CD8-positive, alpha-beta memory T cell (primary cell): Measurements from ENCODE around the gene DCTN5. TPM values are rescaled to one million over a fixed set of nuclear protein-coding genes. Genes with fewer than 3 reads are reported as not detected.

ENCODE experiments used
- CTCF ChIA-PET: fragments of 350-600 bp; sonication (Branson Sonifier 250); formaldehyde crosslinking; loops from one replicate; lab custom pipeline; 2021; ENCODE audit warnings: antibody characterized with exemption; lab: Charles Lee
- POLR2A ChIA-PET: fragments of 350-600 bp; sonication (Branson Sonifier 250); formaldehyde crosslinking; loops from one replicate; lab custom pipeline; 2021; ENCODE audit warnings: antibody characterized with exemption; lab: Charles Lee
- DNase-seq, 5 donors: peaks; one replicate each; pipeline versions ENCODE4 v3.0.0 to v3.0.0-alpha.2; 2020 to 2022; ENCODE audit warnings: mixed read lengths in 1 of 5
- H3K27ac ChIP-seq: one replicate; pipeline ENCODE4 v1.7.0; 2013; ENCODE audit warnings: low read depth, mild to moderate bottlenecking, low read length, moderate library complexity
- H3K27me3 ChIP-seq: 2 replicates; pipeline ENCODE4 v1.7.0; 2013; ENCODE audit warnings: low read length, mild to moderate bottlenecking; ENCODE audit not compliant: insufficient read depth, poor library complexity, severe bottlenecking
- H3K36me3 ChIP-seq: 2 replicates; pipeline ENCODE4 v1.7.0; 2013; ENCODE audit warnings: mild to moderate bottlenecking, low read length, moderate library complexity; ENCODE audit not compliant: insufficient read depth
- H3K4me1 ChIP-seq: 2 replicates; pipeline ENCODE4 v1.7.0; 2013; ENCODE audit warnings: mild to moderate bottlenecking, low read length, moderate library complexity; ENCODE audit not compliant: insufficient read depth
- H3K4me3 ChIP-seq: 2 replicates; pipeline ENCODE4 v1.7.0; 2013; ENCODE audit warnings: mild to moderate bottlenecking, low read length
- H3K9me3 ChIP-seq: 2 replicates; pipeline ENCODE4 v1.7.0; 2013; ENCODE audit warnings: mild to moderate bottlenecking, low read length
- H3K27ac Mint-ChIP-seq, 8 donors: one replicate each; pipeline ENCODE4 v1.8.0; 2020 to 2021; ENCODE audit warnings: mixed read lengths in 8 of 8, mild to moderate bottlenecking in 6 of 8, inconsistent platforms in 3 of 8, moderate library complexity in 3 of 8
- H3K27me3 Mint-ChIP-seq, 2 donors: one replicate each; pipeline ENCODE4 v1.8.0; 2020 to 2021; ENCODE audit warnings: mixed read lengths in 2 of 2, mild to moderate bottlenecking in 1 of 2, moderate library complexity in 1 of 2
- H3K36me3 Mint-ChIP-seq, 3 donors: one replicate each; pipeline ENCODE4 v1.8.0; 2020 to 2021; ENCODE audit warnings: mixed read lengths in 3 of 3, inconsistent platforms in 1 of 3, mild to moderate bottlenecking in 1 of 3
- H3K4me1 Mint-ChIP-seq, 3 donors: one replicate each; pipeline ENCODE4 v1.8.0; 2020 to 2021; ENCODE audit warnings: mixed read lengths in 3 of 3, inconsistent platforms in 1 of 3, mild to moderate bottlenecking in 1 of 3
- H3K4me3 Mint-ChIP-seq, 7 donors: one replicate each; pipeline ENCODE4 v1.8.0; 2020 to 2021; ENCODE audit warnings: mixed read lengths in 7 of 7, mild to moderate bottlenecking in 6 of 7, moderate library complexity in 4 of 7, inconsistent platforms in 2 of 7
- H3K9me3 Mint-ChIP-seq, 5 donors: one replicate each; pipeline ENCODE4 v1.8.0; 2020 to 2022; ENCODE audit warnings: mixed read lengths in 5 of 5, mild to moderate bottlenecking in 3 of 5, moderate library complexity in 2 of 5, inconsistent platforms in 1 of 5
- polyA plus RNA-seq: library from polyadenylated mRNA; unstranded; fragments of 300-500 nt; fragmentation: Illumina TruSeq; gene quantifications from one replicate; pipeline ENCODE4 v1.2.3, GENCODE V29; 2021
- total RNA-seq, 2 experiments: library from RNA; stranded (reverse); gene quantifications; one replicate each; pipeline ENCODE4 v1.2.3, GENCODE V29; 2021

Gene DCTN5
- 100 to 1,000 TPM in 1 of 2 experiments, 10 to 100 TPM in 1; 99.1 to 104 TPM for total RNA-seq
- polyA plus RNA-seq = 65.1 TPM

DNA sequence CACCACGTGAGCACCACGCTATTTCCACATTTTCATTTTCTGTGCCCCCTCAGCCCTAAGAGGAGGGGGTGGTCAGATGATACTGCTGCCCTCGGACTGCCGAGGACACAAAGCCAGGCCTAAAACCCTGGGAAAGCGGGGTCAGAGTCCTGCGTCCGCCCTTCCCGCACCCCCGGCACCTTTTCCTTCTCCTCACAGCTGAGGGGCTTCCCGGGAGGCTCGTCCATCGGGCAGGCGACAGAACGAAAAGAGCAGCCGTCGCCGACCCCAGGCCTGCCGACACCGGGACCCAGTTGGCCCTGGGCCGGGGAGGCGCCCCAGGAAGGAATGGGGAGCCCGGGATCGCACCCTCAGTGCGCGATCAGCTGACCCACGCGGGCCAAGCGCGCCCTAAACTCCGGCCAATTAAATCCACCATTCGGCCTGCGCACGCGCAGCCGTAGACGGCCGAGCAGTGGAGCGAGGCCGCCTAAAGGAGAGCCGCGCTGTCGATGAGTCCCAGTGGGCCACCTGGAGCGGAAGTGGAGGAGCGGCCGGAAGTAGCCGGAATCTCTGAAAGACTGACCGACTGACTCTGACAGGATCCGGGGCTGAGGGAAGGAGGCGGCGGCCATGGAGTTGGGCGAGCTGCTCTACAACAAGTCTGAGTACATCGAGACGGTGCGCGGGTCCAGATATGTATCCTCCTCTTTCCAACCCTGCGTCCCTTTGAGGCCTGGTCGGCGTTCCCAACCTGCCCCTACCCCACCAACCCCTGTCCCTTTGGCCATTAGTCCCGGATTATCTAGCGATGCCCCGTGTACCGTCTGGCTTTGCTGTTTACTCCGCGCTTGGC lies at the start of gene DCTN5, which contains the start of gene PALB2:
TSS of gene DCTN5 (plus strand) at position 536 of the 835 bp plus-strand sequence. CDS start at position 613, 77 bp downstream.
TSS of gene PALB2 (minus strand) at position 380 of the 835 bp plus-strand sequence. CDS start at position 227, 153 bp downstream.
- peak within 1 kb of the TSS; percentile 98 to 100 (median 99) for H3K4me3 Mint-ChIP-seq
- peak within 1 kb of the TSS; percentile 98 to 99 (median 98) for H3K27ac Mint-ChIP-seq
- no peaks in the 10 kb centered on the region for H3K9me3 ChIP-seq
- ChIA-PET POLR2A (interaction anchor here (0.6 kb wide), 1 partner anchor 150 kb away, joined by 3 read pairs; no protein-coding TSS in a partner anchor), CTCF (interaction anchor here (0.6 to 1.9 kb wide), 3 partner anchors 44 to 84 kb away, joined by 3 to 7 read pairs (median 4); partner anchors contain the start of genes EARS2 and UBFD1)
- peak within 1 kb of the TSS; percentile 99 for H3K4me3 ChIP-seq
- H3K4me1 Mint-ChIP-seq = peaks cover 36 to 51% (median 48%) of the 10 kb centered on the region in 3 donors
- H3K4me1 ChIP-seq = peaks cover 19% of the 10 kb centered on the region
- H3K36me3 ChIP-seq = peaks cover 7% of the 10 kb centered on the region
- no peaks in the 10 kb centered on the region for H3K9me3 Mint-ChIP-seq
- H3K27me3 Mint-ChIP-seq = no peaks in the 10 kb centered on the region
- peak within 1 kb of the TSS; percentile 90 for H3K27ac ChIP-seq
- no peaks in the 10 kb centered on the region for H3K27me3 ChIP-seq
- DNase-seq = peak; percentile 77 to 90 (median 80)
- peaks cover 7 to 43% (median 17%) of the 10 kb centered on the region in 3 donors for H3K36me3 Mint-ChIP-seq

- H3K36me3 ChIP-seq = peaks cover 15% of the 10 kb centered on the region
- no peak overlapping the region for H3K4me3 ChIP-seq
- POLR2A ChIA-PET = no interaction called here
- H3K9me3 ChIP-seq = no peaks in the 10 kb centered on the region
- H3K4me1 ChIP-seq = peaks cover 13% of the 10 kb centered on the region
- Mint-ChIP-seq H3K27me3 (no peaks in the 10 kb centered on the region), H3K9me3 (no peaks in the 10 kb centered on the region), H3K4me3 (peak overlapping the region in 3 of 7 donors; percentile 20 to 51 (median 34)), H3K4me1 (peaks cover 25 to 53% (median 34%) of the 10 kb centered on the region in 3 donors), H3K36me3 (peaks cover 6 to 42% (median 9%) of the 10 kb centered on the region in 3 donors), H3K27ac (no peak overlapping the region)
- DNase-seq = no peak
- CTCF ChIA-PET = no interaction called here
- no peak overlapping the region for H3K27ac ChIP-seq
- no peaks in the 10 kb centered on the region for H3K27me3 ChIP-seq
These were observed 47.1 kb upstream of the DCTN5 start for GRCh38 chr16:23594186-23594585.

DNA sequence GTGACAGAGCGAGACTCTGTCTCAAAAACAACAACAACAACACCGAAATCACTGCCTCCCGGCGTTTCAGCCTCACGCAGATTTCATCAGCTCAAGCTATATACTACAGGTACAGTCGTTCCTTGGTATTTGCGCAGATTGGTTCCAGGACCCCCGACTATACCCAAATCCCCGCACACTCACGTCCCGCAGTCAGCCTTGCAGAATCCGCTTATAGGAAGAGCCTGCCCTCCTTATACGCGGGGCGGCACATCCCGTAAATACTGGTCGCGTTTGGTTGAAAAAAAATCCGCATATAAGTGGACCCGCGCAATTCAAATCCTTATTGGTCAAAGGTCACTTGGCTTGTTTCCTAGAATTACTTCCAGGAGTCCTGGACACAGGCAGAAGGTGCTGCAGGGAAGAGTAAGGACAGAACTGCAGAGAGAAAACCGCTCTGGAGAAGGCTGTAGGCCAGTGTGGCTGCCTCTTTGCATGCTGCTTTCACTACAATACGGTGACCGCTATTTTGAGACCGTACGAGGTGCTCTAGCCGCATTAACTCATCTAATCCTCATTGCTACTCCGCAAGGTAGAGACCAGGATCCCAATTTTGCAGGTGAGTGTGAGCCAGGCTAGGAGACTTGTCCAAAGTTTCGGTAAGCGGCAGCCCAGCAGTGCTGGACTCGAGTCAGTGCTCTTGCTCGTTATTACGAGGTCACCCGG lies 45.9 kb upstream of the DCTN5 start:
- Histone ChIP-seq H3K27me3 (no peaks in the 10 kb centered on the region), H3K27ac (peak overlapping the region; percentile 77), H3K4me3 (peak overlapping the region; percentile 78), H3K36me3 (peaks cover 10% of the 10 kb centered on the region), H3K9me3 (no peaks in the 10 kb centered on the region), H3K4me1 (peaks cover 13% of the 10 kb centered on the region)
- Mint-ChIP-seq H3K9me3 (no peaks in the 10 kb centered on the region), H3K27me3 (no peaks in the 10 kb centered on the region), H3K36me3 (peaks cover 6 to 32% (median 7%) of the 10 kb centered on the region in 3 donors), H3K27ac (peak overlapping the region; percentile 34 to 76 (median 52)), H3K4me3 (peak overlapping the region; percentile 74 to 93 (median 84)), H3K4me1 (peaks cover 25 to 49% (median 30%) of the 10 kb centered on the region in 3 donors)
- CTCF ChIA-PET = interaction anchor here (1.6 to 1.8 kb wide), 2 partner anchors 115 to 160 kb away, joined by 5 to 6 read pairs; no protein-coding TSS in a partner anchor
- no peak for DNase-seq
- POLR2A ChIA-PET = interaction anchor here (1.0 kb wide), 1 partner anchor 143 kb away, joined by 3 read pairs; no protein-coding TSS in a partner anchor

DNA sequence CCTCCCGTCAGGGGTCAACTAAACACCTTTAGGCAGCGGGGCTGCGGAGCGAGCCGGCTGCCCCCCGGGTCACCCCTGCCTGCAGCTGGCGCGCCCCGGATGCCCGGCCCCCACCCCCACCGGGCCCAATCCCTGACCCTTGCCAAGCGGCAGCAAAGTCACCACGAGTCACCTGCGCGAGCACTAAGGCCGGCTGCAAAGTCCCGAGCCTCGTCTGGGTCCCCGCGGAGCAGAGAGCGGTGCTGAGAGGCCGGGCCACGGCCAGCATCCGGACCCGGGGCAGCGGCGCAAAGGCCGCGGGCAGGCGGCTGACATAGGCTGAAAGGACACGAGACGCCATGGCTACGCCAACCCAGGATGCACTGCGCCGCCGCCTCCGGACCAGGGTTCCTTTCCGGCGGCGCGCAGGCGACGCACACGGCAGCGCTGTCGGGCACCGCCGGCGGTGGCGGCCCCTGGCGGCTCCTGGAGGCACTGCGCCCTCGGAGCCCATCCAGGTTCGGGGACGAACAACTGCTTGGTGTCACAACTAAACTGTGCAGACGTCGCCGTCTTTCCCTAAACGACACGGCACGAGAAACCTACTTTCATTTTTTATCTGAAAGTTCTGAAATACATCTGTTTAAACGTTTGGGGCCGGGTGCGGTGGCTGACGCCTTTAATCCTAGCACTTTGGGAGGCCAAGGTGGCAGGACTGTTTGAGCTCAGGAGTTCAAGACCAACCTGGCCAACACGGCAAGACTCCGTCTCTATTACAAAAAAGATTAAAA lies 45.1 kb upstream of the DCTN5 start, which contains the start of gene NDUFAB1:
TSS of gene NDUFAB1 (minus strand) at position 366 of the 770 bp plus-strand sequence. CDS start at position 340, 26 bp downstream.
- peak within 1 kb of the TSS; percentile 63 to 92 (median 74) for H3K27ac Mint-ChIP-seq
- CTCF ChIA-PET = interaction anchor here (0.9 to 1.8 kb wide), 8 partner anchors 13 to 161 kb away, joined by 3 to 7 read pairs (median 5); partner anchors contain the start of genes DCTN5 and PALB2
- peak within 1 kb of the TSS; percentile 80 to 93 (median 84) for H3K4me3 Mint-ChIP-seq
- H3K4me3 ChIP-seq = peak within 1 kb of the TSS; percentile 78
- no peaks in the 10 kb centered on the region for H3K9me3 Mint-ChIP-seq
- peaks cover 9% of the 10 kb centered on the region for H3K36me3 ChIP-seq
- peaks cover 6 to 28% (median 7%) of the 10 kb centered on the region in 3 donors for H3K36me3 Mint-ChIP-seq
- H3K9me3 ChIP-seq = no peaks in the 10 kb centered on the region
- H3K4me1 Mint-ChIP-seq = peaks cover 25 to 46% (median 30%) of the 10 kb centered on the region in 3 donors
- H3K27ac ChIP-seq = peak within 1 kb of the TSS; percentile 77
- H3K27me3 ChIP-seq = no peaks in the 10 kb centered on the region
- POLR2A ChIA-PET = interaction anchor here (1.0 to 1.1 kb wide), 2 partner anchors 39 to 144 kb away, joined by 3 read pairs; partner anchors contain the start of genes EARS2 and UBFD1
- DNase-seq = peak; percentile 84 to 91 (median 89)
- peaks cover 13% of the 10 kb centered on the region for H3K4me1 ChIP-seq
- H3K27me3 Mint-ChIP-seq = no peaks in the 10 kb centered on the region

GRCh38 chr16:23597003-23597756 lies 44.1 kb upstream of the DCTN5 start:
- ChIA-PET POLR2A (interaction anchor here (0.5 to 1.1 kb wide), 2 partner anchors 40 to 1951 kb away, joined by 3 read pairs; partner anchors contain the start of genes EARS2 and UBFD1), CTCF (interaction anchor here (0.9 to 1.8 kb wide), 8 partner anchors 12 to 162 kb away, joined by 3 to 7 read pairs (median 5); partner anchors contain the start of genes DCTN5 and PALB2)
- Histone ChIP-seq H3K27me3 (no peaks in the 10 kb centered on the region), H3K36me3 (peaks cover 1% of the 10 kb centered on the region), H3K4me3 (no peak overlapping the region), H3K4me1 (peaks cover 13% of the 10 kb centered on the region), H3K27ac (peak overlapping the region; percentile 43), H3K9me3 (no peaks in the 10 kb centered on the region)
- no peaks in the 10 kb centered on the region for H3K9me3 Mint-ChIP-seq
- peaks cover 0 to 24% (median 6%) of the 10 kb centered on the region in 3 donors for H3K36me3 Mint-ChIP-seq
- H3K27ac Mint-ChIP-seq = peak overlapping the region in 5 of 8 donors; percentile 29 to 69 (median 43)
- H3K4me3 Mint-ChIP-seq = peak overlapping the region in 5 of 7 donors; percentile 40 to 69 (median 55)
- DNase-seq = no peak
- H3K27me3 Mint-ChIP-seq = no peaks in the 10 kb centered on the region
- peaks cover 18 to 38% (median 22%) of the 10 kb centered on the region in 3 donors for H3K4me1 Mint-ChIP-seq

- no peak for DNase-seq
- Histone ChIP-seq H3K27ac (no peak overlapping the region), H3K36me3 (peaks cover 10% of the 10 kb centered on the region), H3K4me3 (no peak overlapping the region), H3K27me3 (no peaks in the 10 kb centered on the region), H3K9me3 (no peaks in the 10 kb centered on the region), H3K4me1 (no peaks in the 10 kb centered on the region)
- Mint-ChIP-seq H3K9me3 (no peaks in the 10 kb centered on the region), H3K27me3 (no peaks in the 10 kb centered on the region), H3K4me1 (no peaks in the 10 kb centered on the region), H3K27ac (no peak overlapping the region), H3K36me3 (peaks cover 0 to 42% (median 11%) of the 10 kb centered on the region in 3 donors), H3K4me3 (no peak overlapping the region)
- CTCF ChIA-PET = no interaction called here
- POLR2A ChIA-PET = no interaction called here
These were observed 33.5 kb upstream of the DCTN5 start for GRCh38 chr16:23607726-23608125.
